Left ventricle myocardium inferior (tissue), 1 donor: Measurements from ENCODE around the gene MPG. TPM values are rescaled to one million over a fixed set of nuclear protein-coding genes. Genes with fewer than 3 reads are reported as not detected.

Experiments used
- DNase-seq: peaks from one replicate; pipeline ENCODE4 v3.0.0-alpha.2; 2020
- H3K27ac ChIP-seq: fragments of 200-600 bp; replicated peaks from 2 replicates; pipeline ENCODE4 v1.8.0; 2021
- H3K27me3 ChIP-seq: fragments of 200-600 bp; 2 replicates; pipeline ENCODE4 v1.8.0; 2021; ENCODE audit warnings: low read depth
- H3K36me3 ChIP-seq: fragments of 200-600 bp; 2 replicates; pipeline ENCODE4 v1.8.0; 2021
- H3K4me1 ChIP-seq: fragments of 200-600 bp; 2 replicates; pipeline ENCODE4 v1.8.0; 2021
- H3K4me3 ChIP-seq: fragments of 200-600 bp; 2 replicates; pipeline ENCODE4 v1.8.0; 2021; ENCODE audit warnings: mild to moderate bottlenecking, moderate library complexity
- H3K9me3 ChIP-seq: fragments of 200-600 bp; replicated peaks from 2 replicates; pipeline ENCODE4 v1.8.0; 2021
- intact Hi-C: fragments of 100-400 bp; cut with micrococcal nuclease; formaldehyde crosslinking; loops from one replicate; pipeline ENCODE4 v1.11.0; 2022
- total RNA-seq: library from RNA; stranded (reverse); fragmentation: NEBNext Ultra II Directional; extraction: Animal tissue kit (Norgen Biotek cat#: 25700); gene quantifications from one replicate; pipeline ENCODE4 v1.2.1, GENCODE V29; 2021
- TF ChIP-seq, protein P1 (sequence below): fragments of 200-600 bp; IDR thresholded peaks from 2 replicates; pipeline ENCODE4 v1.8.0; 2021; ENCODE audit warnings: antibody characterized with exemption, mild to moderate bottlenecking, borderline replicate concordance
- donor health status: DM: no; HTN: yes; CAD: no; lungs with severe emphysema.

The MPG gene
- total RNA-seq, 1 donor from 2014 or later, result 44.5 TPM

DNA sequence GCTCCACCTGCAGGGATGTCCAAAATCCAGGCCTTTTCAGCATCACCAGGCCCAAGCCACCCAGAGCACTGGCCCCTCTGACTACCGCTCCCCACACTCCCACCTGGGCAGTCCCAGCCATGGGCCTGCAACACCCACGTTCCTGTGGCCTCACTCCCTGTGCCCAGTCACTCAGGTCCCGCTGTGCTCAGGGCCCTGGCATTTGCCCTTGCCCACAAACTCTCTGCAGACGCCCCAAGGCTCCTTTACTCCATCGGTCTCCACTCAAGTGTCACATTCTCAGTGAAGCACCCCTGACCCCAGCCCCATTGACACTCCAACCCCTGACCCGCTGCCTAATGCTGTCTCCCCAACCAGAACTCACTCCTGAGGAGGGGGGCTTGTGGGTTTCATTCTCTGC is 23.6 kb downstream of the MPG start:
- Histone ChIP-seq H3K4me1 (peaks cover 54% of the 10 kb centered on the region), H3K4me3 (peak overlapping the region; percentile 29), H3K27ac (peak overlapping the region; percentile 89), H3K36me3 (peaks cover 11% of the 10 kb centered on the region), H3K9me3 (no peaks in the 10 kb centered on the region), H3K27me3 (no peaks in the 10 kb centered on the region)
- no peak for DNase-seq
- TF ChIP-seq, protein P1, sequence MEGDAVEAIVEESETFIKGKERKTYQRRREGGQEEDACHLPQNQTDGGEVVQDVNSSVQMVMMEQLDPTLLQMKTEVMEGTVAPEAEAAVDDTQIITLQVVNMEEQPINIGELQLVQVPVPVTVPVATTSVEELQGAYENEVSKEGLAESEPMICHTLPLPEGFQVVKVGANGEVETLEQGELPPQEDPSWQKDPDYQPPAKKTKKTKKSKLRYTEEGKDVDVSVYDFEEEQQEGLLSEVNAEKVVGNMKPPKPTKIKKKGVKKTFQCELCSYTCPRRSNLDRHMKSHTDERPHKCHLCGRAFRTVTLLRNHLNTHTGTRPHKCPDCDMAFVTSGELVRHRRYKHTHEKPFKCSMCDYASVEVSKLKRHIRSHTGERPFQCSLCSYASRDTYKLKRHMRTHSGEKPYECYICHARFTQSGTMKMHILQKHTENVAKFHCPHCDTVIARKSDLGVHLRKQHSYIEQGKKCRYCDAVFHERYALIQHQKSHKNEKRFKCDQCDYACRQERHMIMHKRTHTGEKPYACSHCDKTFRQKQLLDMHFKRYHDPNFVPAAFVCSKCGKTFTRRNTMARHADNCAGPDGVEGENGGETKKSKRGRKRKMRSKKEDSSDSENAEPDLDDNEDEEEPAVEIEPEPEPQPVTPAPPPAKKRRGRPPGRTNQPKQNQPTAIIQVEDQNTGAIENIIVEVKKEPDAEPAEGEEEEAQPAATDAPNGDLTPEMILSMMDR, result no peak
- intact Hi-C loops, result no loop called here

DNA sequence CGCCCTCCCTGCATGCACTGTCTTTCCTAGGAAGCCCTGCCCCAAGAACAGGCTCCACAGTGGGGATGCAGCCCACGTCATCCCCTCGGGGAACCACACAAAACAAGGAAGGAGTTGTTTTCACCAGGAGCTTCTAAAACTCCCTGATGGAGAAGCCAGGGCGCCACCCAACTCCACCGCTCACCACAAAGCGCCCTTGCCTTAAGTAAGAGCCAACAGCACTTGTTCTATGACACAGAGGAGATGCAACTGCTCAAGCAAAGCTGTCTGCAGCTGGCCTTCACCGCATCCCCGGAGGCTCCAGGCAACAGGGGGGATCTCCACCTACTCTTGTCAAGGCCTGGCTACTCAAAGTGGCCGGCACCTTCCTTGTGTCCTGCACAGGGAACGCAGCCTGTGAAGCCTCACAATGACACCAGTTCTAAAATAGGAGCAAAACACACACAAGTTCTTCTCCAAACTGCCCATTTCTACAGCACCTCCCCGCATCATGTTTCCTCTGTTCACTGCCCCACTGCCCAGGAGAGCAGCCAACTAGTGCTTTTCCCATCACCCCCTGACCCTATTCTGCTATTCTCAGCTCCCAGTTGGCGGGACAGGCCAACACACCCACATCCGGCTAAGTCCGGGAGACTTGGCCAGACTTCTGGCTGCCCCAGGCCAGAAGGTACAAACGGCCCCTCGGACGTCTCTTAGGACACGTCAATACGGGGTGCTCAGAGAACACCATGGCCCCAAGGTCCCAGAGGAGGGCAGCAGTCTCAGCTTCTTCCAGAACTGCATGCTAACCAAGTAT is 24.2 kb downstream of the MPG start:
- Histone ChIP-seq H3K4me3 (peak overlapping the region; percentile 29), H3K36me3 (peaks cover 11% of the 10 kb centered on the region), H3K4me1 (peaks cover 53% of the 10 kb centered on the region), H3K27me3 (no peaks in the 10 kb centered on the region), H3K9me3 (no peaks in the 10 kb centered on the region), H3K27ac (peak overlapping the region; percentile 89)
- TF ChIP-seq, protein P1, result no peak
- intact Hi-C loops, result no loop called here
- DNase-seq, result peak; percentile 78

DNA sequence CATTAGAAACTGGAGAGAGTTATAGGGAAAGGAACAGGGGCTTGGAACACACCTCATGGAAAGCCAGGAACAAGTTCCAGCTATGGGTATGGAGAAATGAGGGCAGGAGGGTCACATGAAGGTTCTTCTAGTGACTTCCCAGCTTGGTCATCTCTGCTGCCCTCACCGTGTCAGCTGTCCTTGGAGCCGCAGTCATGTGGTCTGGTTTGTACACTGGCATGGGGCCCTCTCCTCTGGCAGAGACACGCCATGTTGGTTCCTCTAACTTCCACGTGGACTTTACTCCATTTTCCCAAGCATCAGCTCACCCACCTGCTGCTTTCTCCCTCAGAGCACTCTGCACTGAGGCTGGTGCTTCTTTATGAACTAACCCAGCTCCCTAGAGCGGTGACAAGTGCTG is 26.3 kb downstream of the MPG start:
- intact Hi-C loops, result no loop called here
- TF ChIP-seq, protein P1, result no peak
- DNase-seq, result no peak
- Histone ChIP-seq H3K27me3 (no peaks in the 10 kb centered on the region), H3K4me3 (no peak overlapping the region), H3K4me1 (peaks cover 43% of the 10 kb centered on the region), H3K36me3 (peaks cover 8% of the 10 kb centered on the region), H3K27ac (no peak overlapping the region), H3K9me3 (no peaks in the 10 kb centered on the region)

DNA sequence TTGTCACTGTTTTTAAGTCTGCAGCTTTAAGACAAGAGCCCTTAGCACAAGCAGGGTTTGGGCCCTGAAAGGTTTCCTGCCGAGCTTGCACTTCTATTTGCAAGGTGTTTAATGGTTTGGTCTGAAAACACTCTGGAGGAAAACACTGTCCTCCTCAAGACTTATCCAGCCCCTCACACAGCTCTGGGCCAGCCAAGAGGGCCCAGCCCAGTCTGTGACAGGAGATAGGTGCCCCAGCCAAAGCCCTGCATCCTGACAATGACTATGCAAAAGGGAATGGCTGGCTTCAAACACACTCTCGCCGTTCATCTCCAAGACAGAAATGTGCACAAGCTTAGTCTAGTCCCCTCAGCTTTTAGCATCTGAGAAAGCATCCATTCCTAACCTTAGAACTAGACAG is 26.9 kb downstream of the MPG start:
- intact Hi-C loops, result no loop called here

DNA sequence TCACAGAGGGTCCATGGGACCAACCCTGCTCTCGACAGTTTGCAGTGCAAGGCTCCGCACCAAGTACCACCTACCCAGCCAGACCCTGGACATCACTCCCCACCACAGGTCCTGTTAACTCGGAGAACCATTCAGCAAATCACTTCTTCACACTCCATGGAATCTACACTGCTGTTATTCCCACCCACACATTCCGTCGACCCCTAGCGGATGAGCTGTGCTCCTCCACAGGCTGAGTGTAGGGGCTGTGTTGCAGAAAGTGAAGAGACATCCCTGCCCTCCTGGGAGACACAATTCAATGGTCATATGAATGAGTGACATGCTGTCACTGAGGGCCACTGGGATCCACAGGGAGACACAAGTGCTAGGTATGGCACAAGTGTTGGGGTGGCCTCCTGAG is 27.5 kb downstream of the MPG start:
- H3K27ac ChIP-seq, result no peak overlapping the region
- TF ChIP-seq, protein P1, result no peak
- no peaks in the 10 kb centered on the region for H3K27me3 ChIP-seq
- H3K36me3 ChIP-seq, result peaks cover 20% of the 10 kb centered on the region
- H3K4me1 ChIP-seq, result peaks cover 43% of the 10 kb centered on the region
- intact Hi-C loops, result no loop called here
- no peaks in the 10 kb centered on the region for H3K9me3 ChIP-seq
- no peak for DNase-seq
- no peak overlapping the region for H3K4me3 ChIP-seq

More for the DNA sequence above, 26.9 kb downstream of the MPG start:
- Histone ChIP-seq H3K27me3 (no peaks in the 10 kb centered on the region), H3K4me1 (peaks cover 43% of the 10 kb centered on the region), H3K9me3 (no peaks in the 10 kb centered on the region), H3K4me3 (no peak overlapping the region), H3K27ac (no peak overlapping the region), H3K36me3 (peaks cover 14% of the 10 kb centered on the region)
- DNase-seq, result no peak
- TF ChIP-seq, protein P1, result no peak
